Activated CD8-positive, alpha-beta T cell treated with anti-CD3 and anti-CD28 coated beads, Interleukin-2, amount 10 ng/mL, durations not matched to agents 7 days and 5 days (primary cell): Measurements from ENCODE around the gene ZNF691. TPM values are rescaled to one million over a fixed set of nuclear protein-coding genes. Genes with fewer than 3 reads are reported as not detected.
"Not testable (repeated sequence)": the region's sequence is repeated elsewhere in the genome, so short reads cannot be mapped to it uniquely, and the experiment has no call there.

ENCODE experiments used
- ATAC-seq: fragments of 150-1000 bp; cut with Tn5 transposase; one replicate; pipeline ENCODE4 v1.10.0; 2021; ENCODE audit warnings: moderate library complexity
- CTCF ChIA-PET: fragments of 350-600 bp; sonication (Branson Sonifier 250); formaldehyde crosslinking; loops from one replicate; lab custom pipeline; 2021; ENCODE audit warnings: antibody characterized with exemption; lab: Charles Lee
- POLR2A ChIA-PET: fragments of 350-600 bp; sonication (Branson Sonifier 250); formaldehyde crosslinking; loops from one replicate; lab custom pipeline; 2021; ENCODE audit warnings: antibody characterized with exemption; lab: Charles Lee
- DNase-seq: peaks from one replicate; pipeline ENCODE4 v3.0.0-alpha.2; 2020
- H3K27ac Mint-ChIP-seq: one replicate; pipeline ENCODE4 v1.8.0; 2021; ENCODE audit warnings: mild to moderate bottlenecking, mixed read lengths
- H3K27me3 Mint-ChIP-seq: one replicate; pipeline ENCODE4 v1.8.0; 2021; ENCODE audit warnings: low read depth, mixed read lengths
- H3K36me3 Mint-ChIP-seq: one replicate; pipeline ENCODE4 v1.8.0; 2021; ENCODE audit warnings: low read depth, mixed read lengths
- H3K4me1 Mint-ChIP-seq: one replicate; pipeline ENCODE4 v1.8.0; 2021; ENCODE audit warnings: low read depth, mixed read lengths
- H3K4me3 Mint-ChIP-seq: one replicate; pipeline ENCODE4 v1.8.0; 2021; ENCODE audit warnings: mild to moderate bottlenecking, mixed read lengths
- H3K9me3 Mint-ChIP-seq: one replicate; pipeline ENCODE4 v1.8.0; 2022; ENCODE audit warnings: mixed read lengths; ENCODE audit not compliant: insufficient read depth
- total RNA-seq, 2 experiments: library from RNA; stranded (reverse); gene quantifications; one replicate each; pipeline ENCODE4 v1.2.3, GENCODE V29; 2021

The ZNF691 gene
- total RNA-seq, 2 experiments from 2014 or later: 8.0 to 8.9 TPM

DNA sequence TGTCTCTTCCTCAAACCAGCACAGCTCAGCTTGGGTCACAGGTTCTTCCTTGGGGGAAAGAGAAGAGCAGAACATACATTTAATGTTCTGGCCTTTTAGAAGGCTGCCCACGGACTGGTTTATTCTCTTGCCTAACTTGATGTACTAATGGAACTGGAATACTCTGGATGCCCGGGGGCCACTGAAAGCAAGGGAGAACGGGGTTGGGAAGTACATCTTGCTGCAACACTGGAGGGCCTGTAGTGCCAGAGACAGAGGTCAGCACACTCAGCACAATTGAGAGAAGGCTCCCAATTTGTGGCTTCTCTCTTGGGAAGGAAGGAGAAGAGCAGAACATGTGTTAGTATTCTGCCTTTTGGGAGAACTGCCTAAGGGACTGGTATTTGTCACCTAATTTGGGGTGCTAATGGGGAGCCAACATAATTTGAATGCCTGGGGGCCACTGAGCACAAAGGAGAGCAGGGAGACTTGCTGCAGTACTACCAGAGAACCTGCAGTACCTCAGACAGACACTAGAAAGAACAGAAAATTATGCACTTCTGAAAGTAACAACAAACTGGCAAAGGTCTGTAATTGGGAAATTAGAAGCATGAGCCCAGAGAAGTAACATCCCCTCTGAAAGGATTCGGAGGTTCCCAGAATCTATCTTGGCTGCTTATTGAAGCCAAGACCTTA is 14.1 kb downstream of the ZNF691 start:
- Mint-ChIP-seq H3K4me3 (no peak overlapping the region), H3K4me1 (no peaks in the 10 kb centered on the region), H3K9me3 (peaks cover 4% of the 10 kb centered on the region), H3K27me3 (peaks cover 23% of the 10 kb centered on the region), H3K27ac (no peak overlapping the region), H3K36me3 (peaks cover 11% of the 10 kb centered on the region)
- ChIA-PET POLR2A (no interaction called here), CTCF (interaction anchor here (2.5 kb wide), 1 partner anchor 14 kb away, joined by 7 read pairs; the partner anchor contains the start of gene ZNF691)
- no peak for DNase-seq
- ATAC-seq: no peak

DNA sequence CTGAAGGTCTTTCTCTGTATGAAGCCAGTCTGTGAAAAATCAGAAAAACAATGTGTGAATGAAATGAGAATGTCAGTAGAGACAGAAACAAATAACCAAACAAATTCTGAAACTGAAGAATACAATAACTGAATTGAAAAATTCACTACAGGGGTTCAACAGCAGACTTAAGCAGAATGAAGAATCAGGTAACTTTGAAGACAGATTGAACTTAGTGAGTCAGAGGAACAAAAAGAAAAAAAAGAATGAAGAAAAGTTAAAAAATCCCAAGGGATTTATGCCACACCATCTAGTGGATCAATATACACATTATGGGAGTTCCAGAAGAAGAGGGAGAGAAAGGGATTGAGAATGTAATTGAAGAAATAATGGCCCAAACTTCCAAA is 14.6 kb downstream of the ZNF691 start:
- peaks cover 11% of the 10 kb centered on the region for H3K36me3 Mint-ChIP-seq
- ATAC-seq (no peak), DNase-seq (no peak)
- H3K4me1 Mint-ChIP-seq: no peaks in the 10 kb centered on the region
- POLR2A ChIA-PET: no interaction called here
- peaks cover 4% of the 10 kb centered on the region for H3K9me3 Mint-ChIP-seq
- CTCF ChIA-PET: interaction anchor here (1.7 to 2.5 kb wide), 2 partner anchors 12 to 15 kb away, joined by 3 to 7 read pairs; partner anchors contain the start of gene ZNF691
- H3K27me3 Mint-ChIP-seq: peaks cover 25% of the 10 kb centered on the region
- H3K4me3 Mint-ChIP-seq: no peak overlapping the region
- no peak overlapping the region for H3K27ac Mint-ChIP-seq

DNA sequence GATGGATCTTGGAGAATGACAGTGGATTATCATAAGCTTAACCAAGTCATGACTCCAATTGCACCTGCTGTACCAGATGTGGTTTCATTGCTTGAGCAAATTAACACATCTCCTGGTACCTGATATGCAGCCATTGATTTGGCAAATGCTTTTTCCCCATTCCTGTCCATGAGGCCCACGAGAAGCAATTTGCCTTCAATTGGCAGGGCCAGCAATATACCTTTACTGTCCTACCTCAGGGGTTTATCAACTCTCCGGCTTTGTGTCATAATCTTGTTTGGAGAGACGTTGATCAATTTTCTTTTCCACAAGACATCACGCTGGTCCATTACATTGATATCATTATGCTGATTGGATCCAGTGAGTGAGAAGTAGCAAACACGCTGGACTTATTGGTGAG is 20.1 kb downstream of the ZNF691 start:
- H3K36me3 Mint-ChIP-seq: no peaks in the 10 kb centered on the region
- ATAC-seq (no peak), DNase-seq (no peak)
- H3K27ac Mint-ChIP-seq: no peak overlapping the region
- CTCF ChIA-PET: no interaction called here
- H3K27me3 Mint-ChIP-seq: peaks cover 12% of the 10 kb centered on the region
- POLR2A ChIA-PET: no interaction called here
- no peak overlapping the region for H3K4me3 Mint-ChIP-seq
- H3K9me3 Mint-ChIP-seq: no peaks in the 10 kb centered on the region
- H3K4me1 Mint-ChIP-seq: no peaks in the 10 kb centered on the region

DNA sequence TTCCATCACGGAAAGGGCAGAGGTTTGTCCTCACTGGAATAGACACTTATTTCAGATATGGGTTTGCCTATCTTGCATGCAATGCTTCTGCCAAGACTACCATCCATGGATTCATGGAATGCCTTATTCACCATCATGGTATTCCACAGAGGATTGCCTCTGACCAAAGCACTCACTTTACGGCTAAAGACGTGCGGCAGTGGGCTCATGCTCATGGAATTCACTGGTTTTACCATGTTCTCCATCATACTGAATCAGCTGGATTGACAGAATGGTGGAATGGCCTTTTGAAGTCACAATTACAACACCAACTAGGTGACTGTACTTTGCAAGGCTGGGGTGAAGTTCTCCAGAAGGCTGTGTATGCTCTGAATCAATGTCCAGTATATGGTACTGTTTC is 22.1 kb downstream of the ZNF691 start:
- H3K4me1 Mint-ChIP-seq, ATAC-seq, POLR2A ChIA-PET, H3K36me3 Mint-ChIP-seq, DNase-seq, CTCF ChIA-PET, H3K9me3 Mint-ChIP-seq, H3K27ac Mint-ChIP-seq, H3K4me3 Mint-ChIP-seq: not testable (repeated sequence)
- peaks cover 13% of the 10 kb centered on the region for H3K27me3 Mint-ChIP-seq

DNA sequence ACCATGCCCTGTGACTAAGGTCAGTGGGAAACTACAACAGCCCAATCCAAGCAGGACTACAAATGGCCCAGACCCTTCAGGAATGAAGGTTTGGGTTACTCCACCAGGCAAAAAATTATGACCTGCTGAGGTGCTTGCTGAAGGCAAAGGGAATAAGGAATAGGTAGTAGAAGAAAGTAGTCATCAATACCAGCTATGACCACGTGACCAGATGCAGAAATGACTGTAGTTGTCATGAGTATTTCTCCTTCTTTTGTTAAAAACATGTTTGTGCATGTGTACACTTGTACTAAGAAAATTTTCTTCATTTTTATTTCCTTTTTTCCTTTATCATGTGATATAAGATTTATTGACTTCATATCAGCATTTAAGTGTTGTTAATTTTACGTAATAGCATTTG is 22.8 kb downstream of the ZNF691 start:
- H3K9me3 Mint-ChIP-seq, H3K27ac Mint-ChIP-seq, POLR2A ChIA-PET, DNase-seq, H3K4me1 Mint-ChIP-seq, CTCF ChIA-PET, H3K36me3 Mint-ChIP-seq, ATAC-seq, H3K4me3 Mint-ChIP-seq: not testable (repeated sequence)
- peaks cover 12% of the 10 kb centered on the region for H3K27me3 Mint-ChIP-seq

DNA sequence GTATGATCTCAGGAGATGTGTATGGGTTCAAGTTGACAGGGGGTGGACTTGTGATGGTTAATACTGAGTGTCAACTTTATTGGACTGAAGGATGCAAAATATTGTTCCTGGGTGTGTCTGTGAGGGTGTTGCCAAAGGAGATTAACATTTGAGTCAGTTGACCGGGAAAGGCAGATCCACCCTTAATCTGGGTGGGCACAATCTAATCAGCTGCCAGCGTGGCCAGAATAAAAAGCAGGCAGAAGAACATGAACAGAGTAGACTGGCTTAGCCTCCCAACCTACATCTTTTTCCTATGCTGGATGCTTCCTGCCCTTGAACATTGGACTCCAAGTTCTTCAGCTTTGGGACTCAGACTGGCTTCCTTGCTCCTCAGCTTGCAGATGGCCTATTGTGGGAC is 23.3 kb downstream of the ZNF691 start:
- H3K27ac Mint-ChIP-seq, CTCF ChIA-PET, ATAC-seq, H3K9me3 Mint-ChIP-seq, POLR2A ChIA-PET, H3K4me3 Mint-ChIP-seq, DNase-seq, H3K4me1 Mint-ChIP-seq, H3K36me3 Mint-ChIP-seq: not testable (repeated sequence)
- H3K27me3 Mint-ChIP-seq: peaks cover 12% of the 10 kb centered on the region

DNA sequence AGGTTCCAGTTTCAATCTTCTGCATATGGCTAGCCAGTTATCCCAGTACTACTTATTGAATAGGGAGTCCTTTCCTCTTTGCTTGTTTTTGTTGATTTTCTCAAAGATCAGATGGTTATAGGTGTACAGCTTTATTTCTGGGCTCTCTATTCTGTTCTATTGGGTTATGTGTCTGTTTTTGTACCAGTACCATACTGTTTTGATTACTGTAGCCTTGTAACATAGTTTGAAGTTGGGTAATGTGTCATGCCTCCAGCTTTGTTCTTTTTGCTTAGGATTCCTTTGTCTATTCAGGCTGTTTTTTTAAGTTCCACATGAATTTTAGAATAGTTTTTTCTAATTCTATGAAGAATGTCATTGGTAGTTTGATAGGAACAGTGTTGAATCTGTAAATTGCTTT is 26.7 kb downstream of the ZNF691 start:
- H3K36me3 Mint-ChIP-seq, POLR2A ChIA-PET, ATAC-seq, DNase-seq, H3K4me1 Mint-ChIP-seq, H3K4me3 Mint-ChIP-seq, H3K27ac Mint-ChIP-seq, H3K9me3 Mint-ChIP-seq: not testable (repeated sequence)
- peaks cover 12% of the 10 kb centered on the region for H3K27me3 Mint-ChIP-seq
- CTCF ChIA-PET: interaction anchor here (0.7 kb wide), 1 partner anchor 186 kb away, joined by 3 read pairs; no protein-coding TSS in a partner anchor

DNA sequence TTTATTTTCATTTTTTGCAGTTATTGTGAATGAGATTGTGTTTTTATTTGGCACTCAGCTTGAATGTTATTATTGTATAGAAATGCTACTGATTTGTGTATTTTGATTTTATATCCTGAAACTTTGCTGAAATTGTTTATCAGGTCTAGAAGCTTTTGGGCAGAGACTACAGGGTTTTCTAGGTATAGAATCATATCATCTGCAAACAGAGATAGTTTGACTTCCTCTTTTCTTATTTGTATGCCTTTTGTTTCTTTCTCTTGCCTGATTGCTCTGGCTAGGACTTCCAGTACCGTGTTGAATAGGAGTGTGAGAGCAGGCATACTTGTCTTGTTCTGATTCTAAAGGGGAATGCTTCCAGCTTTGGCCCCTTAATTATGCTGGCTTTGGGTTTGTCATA is 27.3 kb downstream of the ZNF691 start:
- Mint-ChIP-seq H3K27me3 (peaks cover 12% of the 10 kb centered on the region), H3K9me3 (peaks cover 3% of the 10 kb centered on the region), H3K4me1 (peaks cover 2% of the 10 kb centered on the region), H3K4me3 (no peak overlapping the region), H3K36me3 (no peaks in the 10 kb centered on the region), H3K27ac (no peak overlapping the region)
- CTCF ChIA-PET: interaction anchor here (0.7 kb wide), 3 partner anchors 185 to 1504 kb away, joined by 3 to 4 read pairs (median 3); no protein-coding TSS in a partner anchor
- POLR2A ChIA-PET: no interaction called here
- no peak for ATAC-seq
- DNase-seq: no peak

DNA sequence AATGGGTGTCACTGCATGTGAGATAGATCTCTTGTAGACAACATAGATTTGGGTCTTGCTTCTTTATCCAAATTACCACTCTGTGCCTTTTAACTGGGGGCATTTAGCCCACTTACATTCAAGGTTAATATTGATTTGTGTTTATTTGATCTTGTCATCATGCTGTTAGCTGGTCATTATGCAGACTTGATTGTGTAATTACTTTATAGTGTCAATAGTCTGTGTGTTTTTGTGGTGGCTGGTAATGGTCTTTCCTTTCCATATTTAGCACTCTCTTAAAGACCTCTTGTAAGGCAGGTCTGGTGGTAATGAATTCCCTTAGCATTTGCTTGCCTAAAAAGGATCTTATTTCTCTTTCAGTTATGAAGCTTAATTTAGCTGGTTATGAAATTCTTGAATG is 29.6 kb downstream of the ZNF691 start:
- Mint-ChIP-seq H3K4me3 (no peak overlapping the region), H3K4me1 (peaks cover 2% of the 10 kb centered on the region), H3K9me3 (peaks cover 3% of the 10 kb centered on the region), H3K27me3 (peaks cover 12% of the 10 kb centered on the region), H3K27ac (no peak overlapping the region), H3K36me3 (no peaks in the 10 kb centered on the region)
- CTCF ChIA-PET: interaction anchor here (1.0 kb wide), 1 partner anchor 198 kb away, joined by 3 read pairs; no protein-coding TSS in a partner anchor
- ATAC-seq: no peak
- no peak for DNase-seq
- POLR2A ChIA-PET: no interaction called here

DNA sequence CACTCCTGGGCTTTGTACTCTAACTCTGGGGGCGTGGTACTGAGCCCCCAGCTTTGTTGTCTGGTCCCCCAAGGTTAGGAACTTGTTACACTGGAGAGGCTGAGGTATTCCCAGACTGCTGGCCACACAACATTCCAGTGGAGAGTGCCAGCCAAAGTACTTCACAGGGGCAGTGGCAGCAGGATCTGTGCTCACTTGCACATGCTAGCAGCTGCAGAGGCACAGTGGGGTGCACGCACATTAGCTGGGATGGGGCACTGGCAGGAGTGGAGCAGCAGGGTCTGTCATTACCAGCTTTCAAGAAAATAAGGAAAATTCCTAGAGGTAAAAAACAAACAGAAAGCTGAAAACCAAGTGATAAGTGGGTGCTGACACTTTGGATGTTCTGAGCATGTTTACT is 31.0 kb downstream of the ZNF691 start:
- ChIA-PET CTCF (no interaction called here), POLR2A (no interaction called here)
- peaks cover 3% of the 10 kb centered on the region for H3K9me3 Mint-ChIP-seq
- peaks cover 2% of the 10 kb centered on the region for H3K4me1 Mint-ChIP-seq
- H3K4me3 Mint-ChIP-seq: no peak overlapping the region
- ATAC-seq: no peak
- H3K27me3 Mint-ChIP-seq: peaks cover 8% of the 10 kb centered on the region
- H3K27ac Mint-ChIP-seq: no peak overlapping the region
- no peak for DNase-seq
- H3K36me3 Mint-ChIP-seq: no peaks in the 10 kb centered on the region

DNA sequence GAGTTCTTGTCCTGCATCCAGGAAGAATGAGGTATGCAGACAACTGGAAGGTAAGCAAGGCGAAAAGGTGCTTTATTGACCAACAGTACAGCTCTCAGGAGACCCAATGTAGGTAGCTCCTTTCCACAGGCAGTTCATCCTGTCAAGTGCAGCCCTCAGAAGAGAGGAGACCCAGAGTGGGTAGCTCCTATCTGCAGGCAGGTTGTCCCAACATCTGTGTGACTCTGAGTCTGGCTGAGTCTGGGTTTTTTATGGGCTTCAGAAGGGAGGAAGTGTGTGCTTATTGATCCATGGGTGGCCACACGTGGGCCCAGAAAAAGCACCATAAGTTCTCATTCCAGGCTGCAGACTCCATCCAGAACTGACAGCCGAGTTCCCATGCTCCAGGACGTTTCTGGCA is 34.0 kb downstream of the ZNF691 start:
- ChIA-PET POLR2A (no interaction called here), CTCF (interaction anchor here (2.3 kb wide), 1 partner anchor 193 kb away, joined by 7 read pairs; no protein-coding TSS in a partner anchor)
- peaks cover 8% of the 10 kb centered on the region for H3K27me3 Mint-ChIP-seq
- no peak overlapping the region for H3K4me3 Mint-ChIP-seq
- H3K36me3 Mint-ChIP-seq: no peaks in the 10 kb centered on the region
- DNase-seq (no peak), ATAC-seq (no peak)
- H3K4me1 Mint-ChIP-seq: no peaks in the 10 kb centered on the region
- H3K9me3 Mint-ChIP-seq: no peaks in the 10 kb centered on the region
- no peak overlapping the region for H3K27ac Mint-ChIP-seq

DNA sequence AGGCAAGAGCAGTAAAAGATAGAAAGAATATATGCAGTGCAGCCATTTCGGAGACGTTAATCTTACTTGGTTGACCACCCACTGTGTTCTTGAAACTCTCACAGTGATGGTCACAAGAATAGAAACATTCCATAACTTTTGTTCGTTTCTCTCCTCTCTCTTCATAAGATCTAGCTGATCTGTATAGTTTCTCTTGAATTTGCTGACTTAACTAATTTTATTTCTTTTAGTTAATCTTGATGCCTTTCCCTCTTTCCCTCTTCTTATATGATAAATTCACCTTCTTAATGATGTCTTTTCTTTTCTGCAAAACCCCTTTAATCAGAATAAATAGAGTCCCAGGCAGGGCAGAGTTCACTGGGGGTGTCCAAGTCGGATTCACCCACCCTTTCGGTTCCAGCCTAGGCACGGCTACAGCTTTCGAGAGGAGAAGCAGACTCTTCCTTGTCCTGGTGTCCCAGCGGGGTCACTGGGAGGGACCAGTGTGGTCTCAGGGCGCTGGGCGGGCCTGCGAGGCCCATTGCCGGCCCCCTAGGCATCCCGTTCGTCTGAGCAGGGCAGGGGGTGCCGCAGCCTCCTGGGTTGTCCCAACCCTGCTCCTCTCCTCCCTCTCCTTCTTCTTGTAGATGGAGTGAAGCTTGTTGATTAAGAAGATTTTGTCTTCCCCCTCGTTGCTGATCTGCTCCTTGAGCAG is 39.8 kb downstream of the ZNF691 start:
- Mint-ChIP-seq H3K27ac (no peak overlapping the region), H3K9me3 (no peaks in the 10 kb centered on the region), H3K36me3 (no peaks in the 10 kb centered on the region), H3K4me3 (no peak overlapping the region), H3K4me1 (no peaks in the 10 kb centered on the region), H3K27me3 (peaks cover 3% of the 10 kb centered on the region)
- DNase-seq (no peak), ATAC-seq (no peak)
- POLR2A ChIA-PET: no interaction called here
- CTCF ChIA-PET: interaction anchor here (1.1 kb wide), 1 partner anchor 187 kb away, joined by 3 read pairs; no protein-coding TSS in a partner anchor
